Hematopoietic multipotent progenitor cell treated with erythropoietin and hydrocortisone succinate and interleukin-3 and kit ligand, for 4 days (in vitro differentiated cells): ENCODE data around the gene CD79A.

Experiments
- DNase-seq: peaks from one replicate; pipeline ENCODE4 v3.0.0-alpha.2; 2015

CD79A gene

GRCh38 chr19:41886761-41887710, 10.0 kb downstream of the CD79A start:
- peak; percentile 79 for DNase-seq

DNA sequence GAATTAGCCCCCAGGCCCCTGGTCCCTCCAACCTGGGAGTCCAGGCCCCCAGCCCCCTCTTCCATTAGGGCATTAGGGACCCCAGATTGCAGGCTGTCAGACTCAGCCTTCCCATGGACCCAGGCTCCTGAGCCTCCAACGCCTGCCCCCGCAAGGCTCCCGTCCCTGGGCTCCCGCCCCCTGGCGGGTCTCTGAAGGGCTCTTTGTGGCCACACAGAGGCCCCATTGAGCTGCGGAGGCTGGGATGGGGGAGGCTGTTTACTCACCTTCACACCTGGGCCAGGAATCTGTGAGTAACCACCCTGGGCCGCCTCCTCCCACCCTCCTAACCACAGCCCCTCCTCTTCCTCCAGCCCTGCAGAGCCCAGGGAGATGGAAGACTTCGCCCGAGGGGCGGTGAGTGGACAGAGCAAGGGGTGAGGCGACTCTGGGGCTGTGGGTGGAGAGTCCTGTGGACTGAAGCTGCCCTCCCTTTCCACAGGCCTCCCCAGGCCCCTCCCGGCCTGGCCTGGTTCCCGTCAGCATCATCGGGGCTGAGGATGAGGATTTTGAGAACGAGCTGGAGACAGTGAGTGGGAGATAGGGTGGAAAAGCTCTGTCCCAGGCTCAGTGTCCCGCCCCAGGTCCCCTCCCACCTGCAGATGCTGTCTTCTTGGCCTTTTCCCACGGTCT, 10.8 kb downstream of the CD79A start:
- DNase-seq = peak; percentile 53

GRCh38 chr19:41888926-41889325, 11.8 kb downstream of the CD79A start:
- DNase-seq = no peak

DNA sequence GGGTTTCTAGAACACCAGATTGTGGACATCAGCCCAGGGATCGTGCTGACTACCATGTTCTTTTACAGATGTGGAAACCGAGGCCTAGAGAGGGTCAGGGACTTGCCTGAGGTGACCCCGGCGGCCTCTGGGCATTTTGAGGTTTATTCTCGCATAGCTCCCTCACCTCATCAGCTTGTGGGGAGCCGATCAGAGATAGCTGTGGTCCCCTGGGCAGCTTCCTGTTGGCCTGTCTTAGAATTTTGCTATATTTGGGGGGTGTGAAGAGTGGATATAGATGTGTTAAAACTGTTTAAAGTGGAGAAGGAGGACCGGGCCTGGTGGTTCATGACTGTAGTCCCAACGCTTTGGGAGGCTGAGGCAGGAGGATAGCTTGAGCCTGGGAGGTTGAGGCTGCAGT, 12.8 kb downstream of the CD79A start:
- no peak for DNase-seq

GRCh38 chr19:41890936-41891335, 13.9 kb downstream of the CD79A start:
- DNase-seq = no peak

- DNase-seq = no peak
These were observed 15.3 kb downstream of the CD79A start for GRCh38 chr19:41892173-41892902.

GRCh38 chr19:41893899-41894298, 16.8 kb downstream of the CD79A start:
- peak; percentile 69 for DNase-seq

GRCh38 chr19:41894350-41894749, 17.3 kb downstream of the CD79A start:
- no peak for DNase-seq

- DNase-seq = peak; percentile 61
These were observed 18.9 kb downstream of the CD79A start for GRCh38 chr19:41895745-41896580.

GRCh38 chr19:41896581-41896942, 19.5 kb downstream of the CD79A start:
- DNase-seq = no peak

DNA sequence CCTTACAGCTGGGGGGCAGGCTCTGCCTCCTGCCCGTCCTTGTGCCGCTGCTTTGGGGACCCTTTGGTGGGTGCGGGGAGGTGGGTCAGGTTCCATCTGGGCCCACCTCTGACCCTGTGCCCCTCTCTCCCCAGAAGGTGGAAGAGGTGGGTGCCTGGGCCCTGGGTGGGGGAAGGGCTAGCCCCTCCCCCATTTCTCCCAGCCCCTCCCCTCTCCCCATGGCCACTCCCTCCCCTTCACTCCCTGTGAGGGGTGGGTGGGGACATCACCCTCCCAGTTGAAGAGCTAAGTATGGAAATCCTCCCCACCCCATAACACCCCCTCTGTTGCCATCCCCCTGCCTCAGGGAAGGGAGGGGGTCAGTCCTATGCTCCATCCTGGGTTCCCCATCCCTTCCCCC, 20.1 kb downstream of the CD79A start:
- DNase-seq = no peak

- no peak for DNase-seq
These were observed 20.7 kb downstream of the CD79A start for GRCh38 chr19:41897820-41898219.

DNA sequence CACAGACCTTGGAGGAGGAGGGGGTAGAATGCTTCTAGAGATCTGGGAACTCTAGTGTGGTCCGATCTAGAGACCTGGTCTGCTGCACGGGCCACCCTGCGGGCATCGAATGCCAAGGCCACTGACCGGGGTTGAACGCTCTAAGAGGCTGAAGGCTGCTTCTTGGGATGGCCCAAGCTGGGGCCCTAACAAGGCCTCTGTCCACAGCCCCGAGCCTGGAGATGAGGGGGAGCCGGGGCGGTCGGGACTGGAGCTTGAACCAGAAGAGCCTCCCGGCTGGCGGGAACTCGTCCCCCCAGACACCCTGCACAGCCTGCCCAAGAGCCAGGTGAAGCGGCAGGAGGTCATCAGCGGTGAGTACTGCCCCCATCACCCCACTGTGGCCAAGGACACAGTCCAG, 21.2 kb downstream of the CD79A start:
- no peak for DNase-seq

GRCh38 chr19:41901707-41902360, 24.8 kb downstream of the CD79A start:
- no peak for DNase-seq

DNA sequence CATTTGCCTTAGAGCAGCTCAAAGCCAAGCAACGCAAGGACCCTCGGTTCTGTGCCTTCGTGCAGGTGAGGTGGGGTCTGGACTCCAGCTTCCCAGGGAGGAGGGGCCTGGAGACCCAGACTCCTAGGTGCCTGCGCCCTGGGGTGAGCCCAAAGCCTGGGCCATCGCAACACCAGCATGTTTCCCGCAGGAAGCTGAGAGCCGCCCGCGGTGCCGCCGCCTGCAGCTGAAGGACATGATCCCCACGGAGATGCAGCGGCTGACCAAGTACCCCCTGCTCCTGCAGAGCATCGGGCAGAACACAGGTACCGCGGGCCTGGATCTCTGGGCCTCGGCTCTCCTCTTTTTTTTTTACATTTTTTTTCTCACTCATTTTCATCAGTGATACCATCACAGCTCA, 25.5 kb downstream of the CD79A start:
- no peak for DNase-seq

DNA sequence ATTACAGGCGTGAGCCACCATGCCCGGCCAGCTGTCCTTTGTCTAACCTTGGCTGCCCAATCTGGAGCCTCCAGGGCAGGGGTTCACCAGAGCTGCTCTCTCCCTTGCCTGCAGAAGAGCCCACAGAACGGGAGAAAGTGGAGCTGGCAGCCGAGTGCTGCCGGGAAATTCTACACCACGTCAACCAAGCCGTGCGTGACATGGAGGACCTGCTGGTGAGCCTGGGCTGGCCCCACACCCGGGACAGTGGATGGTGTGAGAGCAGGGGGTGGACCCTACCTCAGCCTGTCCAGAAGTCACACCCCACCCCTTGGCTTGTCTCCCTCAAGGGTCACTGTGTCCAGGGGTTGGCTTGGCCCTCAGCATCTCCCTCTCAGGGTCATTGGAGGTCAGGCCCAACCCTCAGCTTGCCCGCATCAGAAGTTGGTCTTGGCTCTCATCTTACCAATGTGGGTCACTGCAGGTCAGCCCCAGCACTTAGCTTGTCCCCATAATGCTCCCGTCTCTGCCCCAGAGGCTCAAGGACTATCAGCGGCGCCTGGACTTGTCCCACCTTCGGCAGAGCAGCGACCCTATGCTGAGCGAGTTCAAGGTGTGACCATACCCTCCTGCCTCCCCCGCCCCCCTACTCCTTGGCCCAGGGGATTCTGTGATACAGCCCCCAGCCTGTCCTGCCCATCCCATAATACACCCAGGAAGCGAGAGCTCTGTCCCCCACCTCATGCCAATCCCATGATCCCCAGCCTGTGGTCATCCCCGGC, 26.3 kb downstream of the CD79A start:
- DNase-seq = no peak

GRCh38 chr19:41904118-41904870, 27.2 kb downstream of the CD79A start:
- DNase-seq = no peak

- no peak for DNase-seq
These were observed 28.4 kb downstream of the CD79A start for GRCh38 chr19:41905273-41906002.

- DNase-seq = no peak
These were observed 29.2 kb downstream of the CD79A start for GRCh38 chr19:41906271-41906670.
